Measurements from ENCODE around the gene E2F3.
A peak's percentile ranks its signal among the peaks of the same experiment; 100 is the strongest.

Gene E2F3

GRCh38 chr6:20400456-20401204 is 1.0 kb upstream of the E2F3 start:
- H3K4me3 ChIP-seq (ENCODE audit: low read depth, low read length): peak overlapping the region; percentile 64
- peak; percentile 32 for DNase-seq (ENCODE audit: low read depth)
- no peak for TF ChIP-seq CTCF (IDR thresholded peaks at IDR 0.05; ENCODE audit: insufficient read depth, low read depth, low read length, missing control alignments)

GRCh38 chr6:20402092-20402341 is 338 bp downstream of the E2F3 start:
- no peak for DNase-seq (ENCODE audit: low read depth)
- peak overlapping the region; percentile 90 for H3K4me3 ChIP-seq (ENCODE audit: low read depth, low read length)
- TF ChIP-seq CTCF (IDR thresholded peaks at IDR 0.05; ENCODE audit: insufficient read depth, low read depth, low read length, missing control alignments): no peak

GRCh38 chr6:20402342-20403069 is 827 bp downstream of the E2F3 start:
- TF ChIP-seq CTCF (IDR thresholded peaks at IDR 0.05; ENCODE audit: insufficient read depth, low read depth, low read length, missing control alignments): no peak
- DNase-seq (ENCODE audit: low read depth): peak; percentile 68
- peak overlapping the region; percentile 90 for H3K4me3 ChIP-seq (ENCODE audit: low read depth, low read length)

- DNase-seq (ENCODE audit: low read depth): peak; percentile 97
- peak overlapping the region; percentile 90 for H3K4me3 ChIP-seq (ENCODE audit: low read depth, low read length)
- TF ChIP-seq CTCF (IDR thresholded peaks at IDR 0.05; ENCODE audit: insufficient read depth, low read depth, low read length, missing control alignments): no peak
Observed at GRCh38 chr6:20403070-20403765, 1.5 kb downstream of the E2F3 start.

- no peak for TF ChIP-seq CTCF (IDR thresholded peaks at IDR 0.05; ENCODE audit: insufficient read depth, low read depth, low read length, missing control alignments)
- peak; percentile 74 for DNase-seq (ENCODE audit: low read depth)
- peak overlapping the region; percentile 90 for H3K4me3 ChIP-seq (ENCODE audit: low read depth, low read length)
Observed at GRCh38 chr6:20403766-20404640, 2.3 kb downstream of the E2F3 start.

GRCh38 chr6:20404641-20405032 is 3.0 kb downstream of the E2F3 start:
- peak; percentile 88 for DNase-seq (ENCODE audit: low read depth)
- peak overlapping the region; percentile 90 for H3K4me3 ChIP-seq (ENCODE audit: low read depth, low read length)
- TF ChIP-seq CTCF (IDR thresholded peaks at IDR 0.05; ENCODE audit: insufficient read depth, low read depth, low read length, missing control alignments): peak; percentile 68

Data from GM12865 (cell line).